ENCODE data around the gene STX3.

GRCh38 chr11:59728154-59728553, 27.0 kb upstream of the STX3 start:
- TF ChIP-seq CTCF (conservative IDR thresholded peaks at IDR 0.05; ENCODE audit: low read depth, low read length), result no peak
- TF ChIP-seq RAD21 (IDR thresholded peaks at IDR 0.05; ENCODE audit: low read length), result no peak
- no peak for TF ChIP-seq FOS (IDR thresholded peaks at IDR 0.05; ENCODE audit: low read depth, low read length)
